Sigmoid colon (tissue), 4 donors: ENCODE data around the gene PLEKHA8.

Experiments
- POLR2A ChIP-seq, 2 donors: fragments of 450-650 bp; IDR thresholded peaks; one replicate each; pipeline ENCODE4 v1.6.1; 2016; ENCODE audit warnings: antibody characterized with exemption in 2 of 2, mild to moderate bottlenecking in 2 of 2, moderate library complexity in 2 of 2
- POLR2AphosphoS5 ChIP-seq, 4 donors: sonication (generic); formaldehyde crosslinking; IDR thresholded peaks; one replicate each; pipeline ENCODE4 v1.6.1; 2017; ENCODE audit warnings: antibody characterized with exemption in 4 of 4
- TF ChIP-seq, protein P1 (sequence below), 4 experiments: fragments of 450-650 bp in 3 of 4; fragments of 200-600 bp in 1 of 4; IDR thresholded peaks; one replicate each; pipeline ENCODE4 v1.5.1; 2016 to 2019; ENCODE audit warnings: antibody characterized with exemption in 4 of 4, mild to moderate bottlenecking in 3 of 4, moderate library complexity in 2 of 4

DNA sequence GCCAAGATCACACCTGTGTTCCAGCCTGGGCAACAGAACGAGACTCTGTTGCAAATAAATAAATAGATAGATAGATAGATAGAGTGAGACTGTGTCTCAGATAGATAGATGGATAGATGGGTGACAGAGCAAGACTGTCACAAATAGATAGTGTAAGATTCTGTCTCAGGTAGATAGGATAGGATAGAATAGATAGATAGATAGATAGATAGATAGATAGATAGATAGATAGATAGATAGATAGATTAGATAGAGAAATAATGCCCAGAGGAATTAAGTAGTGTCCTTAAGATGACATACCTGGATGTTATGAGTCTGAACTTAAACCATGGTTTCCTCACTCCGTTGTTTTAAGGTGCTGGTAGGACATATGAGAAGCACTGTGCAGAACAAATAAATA lies 8.0 kb downstream of the PLEKHA8 start:
- TF ChIP-seq, protein P1, sequence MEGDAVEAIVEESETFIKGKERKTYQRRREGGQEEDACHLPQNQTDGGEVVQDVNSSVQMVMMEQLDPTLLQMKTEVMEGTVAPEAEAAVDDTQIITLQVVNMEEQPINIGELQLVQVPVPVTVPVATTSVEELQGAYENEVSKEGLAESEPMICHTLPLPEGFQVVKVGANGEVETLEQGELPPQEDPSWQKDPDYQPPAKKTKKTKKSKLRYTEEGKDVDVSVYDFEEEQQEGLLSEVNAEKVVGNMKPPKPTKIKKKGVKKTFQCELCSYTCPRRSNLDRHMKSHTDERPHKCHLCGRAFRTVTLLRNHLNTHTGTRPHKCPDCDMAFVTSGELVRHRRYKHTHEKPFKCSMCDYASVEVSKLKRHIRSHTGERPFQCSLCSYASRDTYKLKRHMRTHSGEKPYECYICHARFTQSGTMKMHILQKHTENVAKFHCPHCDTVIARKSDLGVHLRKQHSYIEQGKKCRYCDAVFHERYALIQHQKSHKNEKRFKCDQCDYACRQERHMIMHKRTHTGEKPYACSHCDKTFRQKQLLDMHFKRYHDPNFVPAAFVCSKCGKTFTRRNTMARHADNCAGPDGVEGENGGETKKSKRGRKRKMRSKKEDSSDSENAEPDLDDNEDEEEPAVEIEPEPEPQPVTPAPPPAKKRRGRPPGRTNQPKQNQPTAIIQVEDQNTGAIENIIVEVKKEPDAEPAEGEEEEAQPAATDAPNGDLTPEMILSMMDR (IDR thresholded peaks at IDR 0.05) = no peak
- TF ChIP-seq POLR2A (IDR thresholded peaks at IDR 0.05) (no peak), POLR2AphosphoS5 (IDR thresholded peaks at IDR 0.05) (no peak)
